ENCODE data around the gene UBALD1.
A peak's percentile ranks its signal among the peaks of the same experiment; 100 is the strongest.

UBALD1 gene

DNA sequence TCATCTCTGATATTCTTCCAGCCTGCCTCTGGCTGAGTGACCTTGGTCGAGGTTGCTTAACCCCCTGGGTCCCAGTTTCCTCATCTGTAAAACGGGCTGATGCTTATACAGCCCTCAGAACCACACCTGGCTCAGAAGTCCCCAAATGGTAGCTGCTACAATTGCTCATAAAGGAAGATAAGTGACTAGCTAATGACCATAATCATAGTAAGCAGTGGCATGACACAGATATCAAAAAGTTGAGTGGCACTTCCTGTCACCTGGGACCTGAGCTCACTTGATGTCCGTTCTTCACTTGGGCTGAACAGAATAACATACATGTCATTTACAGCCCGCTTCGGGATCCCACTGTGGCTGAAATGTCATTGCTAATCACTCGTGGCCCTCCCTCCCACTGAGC is 11.7 kb upstream of the UBALD1 start:
- no peak overlapping the region for H3K27ac ChIP-seq (ENCODE audit: low read length)

DNA sequence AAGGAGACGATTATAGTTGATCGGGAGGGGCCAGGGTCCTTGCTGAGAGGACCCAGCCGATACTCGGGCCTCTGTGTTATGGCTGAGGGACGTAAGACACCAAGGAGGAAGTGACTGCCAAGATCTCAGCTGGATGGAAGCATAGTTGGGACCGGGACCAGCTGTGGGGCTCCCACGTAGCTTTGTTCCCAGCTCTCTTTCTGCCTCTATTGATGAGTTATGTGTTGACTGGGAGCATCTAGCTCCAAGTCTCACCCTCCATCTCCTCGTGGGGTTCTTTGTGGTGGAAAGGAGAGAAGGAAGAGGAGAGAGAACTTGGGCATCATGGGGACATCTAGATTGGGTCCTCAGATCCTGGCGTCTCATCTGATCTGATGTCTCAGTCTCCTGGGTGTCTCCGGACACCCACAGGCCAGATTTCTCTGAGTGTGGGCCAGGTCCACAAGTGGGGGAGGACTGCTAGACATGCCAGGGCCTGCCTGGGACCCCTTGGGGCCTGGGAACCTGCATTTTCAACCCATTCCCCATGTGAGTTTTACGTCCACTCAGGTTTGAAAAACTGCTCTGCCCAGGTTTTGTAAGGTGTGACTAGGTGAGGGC is 11.0 kb upstream of the UBALD1 start:
- Histone ChIP-seq H3K4me3 (ENCODE audit: low read length) (peak overlapping the region; percentile 94), H3K4me1 (ENCODE audit: low read length) (peaks cover 14% of the 10 kb centered on the region), H3K9ac (ENCODE audit: low read length) (peak overlapping the region; percentile 95), H3K27me3 (ENCODE audit: low read depth, low read length) (no peaks in the 10 kb centered on the region), H3K79me2 (ENCODE audit: low read length) (peaks cover 50% of the 10 kb centered on the region), H3K4me2 (ENCODE audit: low read length) (peak overlapping the region; percentile 99), H3K27ac (ENCODE audit: low read length) (peak overlapping the region; percentile 74), H4K20me1 (ENCODE audit: insufficient read depth, low read length) (peaks cover 14% of the 10 kb centered on the region), H2AFZ (ENCODE audit: low read depth, low read length) (no peak overlapping the region), H3K9me3 (ENCODE audit: insufficient read depth, low read length) (no peaks in the 10 kb centered on the region), H3K36me3 (replicated peaks; ENCODE audit: low read depth, low read length) (peaks cover 9% of the 10 kb centered on the region)
- TF ChIP-seq, protein P1, sequence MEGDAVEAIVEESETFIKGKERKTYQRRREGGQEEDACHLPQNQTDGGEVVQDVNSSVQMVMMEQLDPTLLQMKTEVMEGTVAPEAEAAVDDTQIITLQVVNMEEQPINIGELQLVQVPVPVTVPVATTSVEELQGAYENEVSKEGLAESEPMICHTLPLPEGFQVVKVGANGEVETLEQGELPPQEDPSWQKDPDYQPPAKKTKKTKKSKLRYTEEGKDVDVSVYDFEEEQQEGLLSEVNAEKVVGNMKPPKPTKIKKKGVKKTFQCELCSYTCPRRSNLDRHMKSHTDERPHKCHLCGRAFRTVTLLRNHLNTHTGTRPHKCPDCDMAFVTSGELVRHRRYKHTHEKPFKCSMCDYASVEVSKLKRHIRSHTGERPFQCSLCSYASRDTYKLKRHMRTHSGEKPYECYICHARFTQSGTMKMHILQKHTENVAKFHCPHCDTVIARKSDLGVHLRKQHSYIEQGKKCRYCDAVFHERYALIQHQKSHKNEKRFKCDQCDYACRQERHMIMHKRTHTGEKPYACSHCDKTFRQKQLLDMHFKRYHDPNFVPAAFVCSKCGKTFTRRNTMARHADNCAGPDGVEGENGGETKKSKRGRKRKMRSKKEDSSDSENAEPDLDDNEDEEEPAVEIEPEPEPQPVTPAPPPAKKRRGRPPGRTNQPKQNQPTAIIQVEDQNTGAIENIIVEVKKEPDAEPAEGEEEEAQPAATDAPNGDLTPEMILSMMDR (IDR thresholded peaks at IDR 0.05; ENCODE audit: low read depth, low read length) = no peak

More for the DNA sequence above, 11.7 kb upstream of the UBALD1 start:
- peaks cover 57% of the 10 kb centered on the region for H3K79me2 ChIP-seq (ENCODE audit: low read length)
- H3K9me3 ChIP-seq (ENCODE audit: insufficient read depth, low read length) = no peaks in the 10 kb centered on the region
- peak overlapping the region; percentile 95; the same call in 1 of the 2 replicates for H3K9ac ChIP-seq (ENCODE audit: low read length)
- peak overlapping the region; percentile 94 for H3K4me3 ChIP-seq (ENCODE audit: low read length)
- TF ChIP-seq EZH2phosphoT487 (IDR thresholded peaks at IDR 0.05; ENCODE audit: low read depth) = no peak
- TF ChIP-seq, protein P1 (IDR thresholded peaks at IDR 0.05; ENCODE audit: low read depth, low read length) = no peak
- H3K4me1 ChIP-seq (ENCODE audit: low read length) = peaks cover 14% of the 10 kb centered on the region
- peak overlapping the region; percentile 99 for H3K4me2 ChIP-seq (ENCODE audit: low read length)
- no peaks in the 10 kb centered on the region for H3K27me3 ChIP-seq (ENCODE audit: low read depth, low read length)
- no peak overlapping the region for H2AFZ ChIP-seq (ENCODE audit: low read depth, low read length)
- H4K20me1 ChIP-seq (ENCODE audit: insufficient read depth, low read length) = peaks cover 19% of the 10 kb centered on the region
- H3K36me3 ChIP-seq (replicated peaks; ENCODE audit: low read depth, low read length) = peaks cover 12% of the 10 kb centered on the region

DNA sequence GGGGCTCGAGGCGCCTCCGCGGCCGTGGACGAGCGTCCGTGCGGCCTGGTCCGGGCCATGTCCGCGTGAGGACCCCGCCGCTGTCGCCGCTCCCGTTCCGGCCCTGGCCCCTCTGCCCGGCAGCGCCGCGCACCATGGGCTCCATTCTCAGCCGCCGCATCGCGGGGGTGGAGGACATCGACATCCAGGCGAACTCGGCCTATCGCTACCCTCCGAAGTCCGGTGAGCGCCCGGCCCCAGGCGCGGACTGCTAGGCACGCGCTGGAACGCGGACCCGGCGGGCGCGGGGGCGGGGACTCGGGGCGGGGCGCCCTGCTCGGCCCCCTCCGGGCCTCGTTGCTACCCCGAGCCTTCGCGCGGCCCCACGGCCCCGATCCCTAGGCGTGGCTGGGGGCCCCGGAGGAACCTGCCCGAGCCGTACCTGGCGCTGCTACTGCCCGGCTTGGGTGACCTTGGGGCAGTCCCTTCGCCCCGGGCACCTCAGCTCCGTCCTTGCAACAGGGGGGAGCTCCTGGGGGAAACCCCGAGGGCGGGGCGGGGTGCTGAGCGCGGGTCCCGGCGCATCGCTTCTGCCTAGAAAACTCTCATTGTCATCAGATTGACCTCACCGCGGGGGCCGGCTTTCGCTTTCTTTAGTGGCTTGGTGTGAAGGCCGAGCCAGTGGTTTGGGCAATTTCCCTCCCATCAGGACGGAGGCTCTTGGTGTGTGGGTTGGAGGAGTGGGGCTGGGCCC is 10.3 kb upstream of the UBALD1 start:
- Histone ChIP-seq H4K20me1 (ENCODE audit: insufficient read depth, low read length) (peaks cover 14% of the 10 kb centered on the region), H3K79me2 (ENCODE audit: low read length) (peaks cover 45% of the 10 kb centered on the region), H3K9ac (ENCODE audit: low read length) (peak overlapping the region; percentile 95), H3K4me1 (ENCODE audit: low read length) (peaks cover 14% of the 10 kb centered on the region), H3K27me3 (ENCODE audit: low read depth, low read length) (no peaks in the 10 kb centered on the region), H3K4me3 (ENCODE audit: low read length) (peak overlapping the region; percentile 94), H3K4me2 (ENCODE audit: low read length) (peak overlapping the region; percentile 99), H2AFZ (ENCODE audit: low read depth, low read length) (peak overlapping the region; percentile 43; the same call in 1 of the 2 replicates), H3K9me3 (ENCODE audit: insufficient read depth, low read length) (no peaks in the 10 kb centered on the region), H3K27ac (ENCODE audit: low read length) (peak overlapping the region; percentile 74), H3K36me3 (replicated peaks; ENCODE audit: low read depth, low read length) (peaks cover 9% of the 10 kb centered on the region)
- no peak for TF ChIP-seq EZH2phosphoT487 (IDR thresholded peaks at IDR 0.05; ENCODE audit: low read depth)
- TF ChIP-seq, protein P1 (IDR thresholded peaks at IDR 0.05; ENCODE audit: low read depth, low read length) = no peak

DNA sequence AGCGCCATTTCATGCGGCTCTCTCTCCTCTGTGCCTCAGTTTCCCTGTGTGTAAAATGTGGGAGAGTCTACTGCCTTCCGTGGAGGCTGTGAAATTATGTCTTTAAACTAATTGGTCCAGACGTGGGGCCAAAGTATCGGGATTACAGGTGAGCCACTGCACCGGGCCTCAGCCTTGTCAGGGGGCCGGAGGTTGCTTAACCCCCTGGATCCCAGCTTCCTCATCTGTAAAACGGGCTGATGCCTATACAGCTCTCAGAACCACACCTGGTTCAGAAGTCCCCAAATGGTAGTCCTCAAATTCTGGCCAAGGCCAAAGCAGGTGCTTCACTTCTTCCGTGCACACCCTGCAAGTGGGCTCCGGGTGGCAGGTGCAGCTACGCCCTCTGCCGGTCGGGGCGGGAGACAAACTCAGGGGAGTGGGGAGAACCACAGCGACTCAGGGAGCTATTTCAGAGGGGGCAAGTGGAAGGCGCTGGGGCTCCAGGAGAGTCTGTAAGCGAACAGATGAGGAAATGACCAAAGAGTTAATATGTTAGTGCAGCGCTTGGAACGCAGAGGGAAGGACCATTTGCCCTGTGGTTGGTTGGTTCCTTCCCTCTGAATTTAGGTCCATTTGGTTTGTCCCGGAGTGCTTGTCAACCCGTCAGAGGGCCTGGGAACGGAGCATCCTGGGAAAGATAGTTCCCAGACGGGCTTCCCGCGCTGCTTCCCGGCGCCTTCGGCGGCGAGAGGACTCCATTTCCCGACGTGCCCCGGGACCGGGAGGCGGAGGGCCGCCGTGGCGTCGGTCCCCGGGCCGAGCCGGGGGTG is 9.5 kb upstream of the UBALD1 start, which contains the start of gene MGRN1:
Gene MGRN1, plus strand, starts transcription at position 812 of the 812 bp plus-strand sequence. CDS start 135 bp downstream, outside the sequence.
- Histone ChIP-seq H3K4me1 (ENCODE audit: low read length) (peaks cover 14% of the 10 kb centered on the region), H3K36me3 (replicated peaks; ENCODE audit: low read depth, low read length) (peaks cover 9% of the 10 kb centered on the region), H3K79me2 (ENCODE audit: low read length) (peaks cover 41% of the 10 kb centered on the region), H4K20me1 (ENCODE audit: insufficient read depth, low read length) (peaks cover 14% of the 10 kb centered on the region), H3K9ac (ENCODE audit: low read length) (peak within 1 kb of the TSS; percentile 95), H3K27ac (ENCODE audit: low read length) (peak within 1 kb of the TSS; percentile 76), H3K4me2 (ENCODE audit: low read length) (peak within 1 kb of the TSS; percentile 99), H2AFZ (ENCODE audit: low read depth, low read length) (peak within 1 kb of the TSS; percentile 90), H3K4me3 (ENCODE audit: low read length) (peak within 1 kb of the TSS; percentile 94), H3K27me3 (ENCODE audit: low read depth, low read length) (no peaks in the 10 kb centered on the region), H3K9me3 (ENCODE audit: insufficient read depth, low read length) (no peaks in the 10 kb centered on the region)
- TF ChIP-seq, protein P1 (IDR thresholded peaks at IDR 0.05; ENCODE audit: low read depth, low read length) = peak; percentile 98
- TF ChIP-seq EZH2phosphoT487 (IDR thresholded peaks at IDR 0.05; ENCODE audit: low read depth) = no peak

Measured in OCI-LY3 (cell line).